RWPE2 (cell line): ENCODE measurements around the gene TMEM135.
"Not testable (repeated sequence)": the region's sequence is repeated elsewhere in the genome, so short reads cannot be mapped to it uniquely, and the experiment has no call there.

Experiments
- ATAC-seq: fragments of 200-7000 bp; cut with Tn5 transposase; 3 replicates; pipeline ENCODE4 v1.9.1; 2021; ENCODE audit warnings: low read depth
- DNase-seq: peaks from one replicate; pipeline ENCODE4 v3.0.0-alpha.2; 2020; ENCODE audit warnings: low spot score
- H3K27ac ChIP-seq: fragments of 450-650 bp; 2 replicates; pipeline ENCODE4 v1.5.1; 2017; ENCODE audit warnings: mild to moderate bottlenecking; ENCODE audit not compliant: poor library complexity, severe bottlenecking
- H3K27me3 ChIP-seq: fragments of 250-450 bp; sonication (Bioruptor Pico); 2 replicates; pipeline ENCODE4 v1.5.1; 2021; ENCODE audit warnings: mild to moderate bottlenecking, moderate library complexity; ENCODE audit not compliant: insufficient read depth, poor library complexity, severe bottlenecking
- H3K36me3 ChIP-seq: fragments of 250-450 bp; sonication (Bioruptor Pico); 2 replicates; pipeline ENCODE4 v1.5.1; 2020; ENCODE audit warnings: low read depth, mild to moderate bottlenecking, moderate library complexity
- H3K4me1 ChIP-seq: fragments of 250-450 bp; sonication (Bioruptor Pico); 2 replicates; pipeline ENCODE4 v1.5.1; 2021; ENCODE audit warnings: mild to moderate bottlenecking, moderate library complexity; ENCODE audit not compliant: insufficient read depth, poor library complexity, severe bottlenecking
- H3K4me3 ChIP-seq: fragments of 250-450 bp; sonication (Bioruptor Pico); 2 replicates; pipeline ENCODE4 v1.5.1; 2021; ENCODE audit warnings: mild to moderate bottlenecking, moderate library complexity; ENCODE audit not compliant: severe bottlenecking
- H3K9me3 ChIP-seq: fragments of 250-450 bp; sonication (Bioruptor Pico); 2 replicates; pipeline ENCODE4 v1.5.1; 2021; ENCODE audit warnings: mild to moderate bottlenecking, moderate library complexity; ENCODE audit not compliant: severe bottlenecking
- TF ChIP-seq, protein P1 (sequence below): fragments of 450-650 bp; IDR thresholded peaks from one replicate; pipeline ENCODE4 v1.5.1; 2017; ENCODE audit warnings: mild to moderate bottlenecking, moderate library complexity; ENCODE audit not compliant: poor library complexity, severe bottlenecking

The TMEM135 gene

DNA sequence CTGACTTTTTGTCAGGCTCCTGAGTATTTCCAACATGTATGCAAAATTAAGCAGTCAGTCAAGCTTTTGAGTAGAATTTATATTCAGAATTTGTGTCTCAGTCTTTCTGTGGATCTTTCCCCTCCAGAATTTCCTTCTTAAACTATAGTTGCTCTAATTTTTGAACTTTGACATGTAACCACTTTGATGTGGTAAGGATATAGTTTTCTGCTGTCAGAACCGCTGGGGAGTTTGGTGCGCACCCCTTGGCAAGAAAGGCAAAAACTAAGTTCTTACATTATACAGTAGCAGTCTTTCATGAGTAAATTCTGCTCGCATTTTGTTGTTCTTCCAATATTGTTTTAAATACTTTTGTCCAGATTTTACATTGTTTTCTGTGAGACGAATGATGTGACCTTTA is 105.9 kb downstream of the TMEM135 start:
- Histone ChIP-seq H3K4me3 (no peak overlapping the region), H3K36me3 (no peaks in the 10 kb centered on the region), H3K9me3 (no peaks in the 10 kb centered on the region), H3K27me3 (no peaks in the 10 kb centered on the region), H3K27ac (no peak overlapping the region), H3K4me1 (no peaks in the 10 kb centered on the region)
- ATAC-seq (no peak), DNase-seq (no peak)
- TF ChIP-seq, protein P1, sequence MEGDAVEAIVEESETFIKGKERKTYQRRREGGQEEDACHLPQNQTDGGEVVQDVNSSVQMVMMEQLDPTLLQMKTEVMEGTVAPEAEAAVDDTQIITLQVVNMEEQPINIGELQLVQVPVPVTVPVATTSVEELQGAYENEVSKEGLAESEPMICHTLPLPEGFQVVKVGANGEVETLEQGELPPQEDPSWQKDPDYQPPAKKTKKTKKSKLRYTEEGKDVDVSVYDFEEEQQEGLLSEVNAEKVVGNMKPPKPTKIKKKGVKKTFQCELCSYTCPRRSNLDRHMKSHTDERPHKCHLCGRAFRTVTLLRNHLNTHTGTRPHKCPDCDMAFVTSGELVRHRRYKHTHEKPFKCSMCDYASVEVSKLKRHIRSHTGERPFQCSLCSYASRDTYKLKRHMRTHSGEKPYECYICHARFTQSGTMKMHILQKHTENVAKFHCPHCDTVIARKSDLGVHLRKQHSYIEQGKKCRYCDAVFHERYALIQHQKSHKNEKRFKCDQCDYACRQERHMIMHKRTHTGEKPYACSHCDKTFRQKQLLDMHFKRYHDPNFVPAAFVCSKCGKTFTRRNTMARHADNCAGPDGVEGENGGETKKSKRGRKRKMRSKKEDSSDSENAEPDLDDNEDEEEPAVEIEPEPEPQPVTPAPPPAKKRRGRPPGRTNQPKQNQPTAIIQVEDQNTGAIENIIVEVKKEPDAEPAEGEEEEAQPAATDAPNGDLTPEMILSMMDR, result no peak

DNA sequence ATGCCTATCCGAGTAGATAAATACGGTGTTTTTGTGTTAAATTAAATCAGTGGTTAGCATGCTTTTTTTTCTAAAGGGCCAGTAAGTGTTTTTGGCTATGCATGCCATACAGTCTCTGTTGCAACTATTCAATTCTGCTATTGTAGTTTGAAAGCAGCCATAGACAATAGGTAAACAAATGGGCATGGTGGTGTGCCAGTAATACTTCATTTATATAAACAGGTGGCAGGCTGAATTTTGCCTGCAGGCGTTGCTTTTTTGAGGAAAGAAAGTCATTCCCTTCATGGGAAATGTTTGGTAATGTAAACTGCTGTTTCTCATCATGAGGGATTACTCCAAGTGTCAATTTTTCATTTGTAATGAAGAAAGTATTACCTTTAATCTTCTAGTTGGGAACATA is 106.5 kb downstream of the TMEM135 start:
- DNase-seq (no peak), ATAC-seq (no peak)
- Histone ChIP-seq H3K9me3 (no peaks in the 10 kb centered on the region), H3K27me3 (no peaks in the 10 kb centered on the region), H3K4me1 (no peaks in the 10 kb centered on the region), H3K36me3 (no peaks in the 10 kb centered on the region), H3K4me3 (no peak overlapping the region), H3K27ac (no peak overlapping the region)
- TF ChIP-seq, protein P1, result no peak

DNA sequence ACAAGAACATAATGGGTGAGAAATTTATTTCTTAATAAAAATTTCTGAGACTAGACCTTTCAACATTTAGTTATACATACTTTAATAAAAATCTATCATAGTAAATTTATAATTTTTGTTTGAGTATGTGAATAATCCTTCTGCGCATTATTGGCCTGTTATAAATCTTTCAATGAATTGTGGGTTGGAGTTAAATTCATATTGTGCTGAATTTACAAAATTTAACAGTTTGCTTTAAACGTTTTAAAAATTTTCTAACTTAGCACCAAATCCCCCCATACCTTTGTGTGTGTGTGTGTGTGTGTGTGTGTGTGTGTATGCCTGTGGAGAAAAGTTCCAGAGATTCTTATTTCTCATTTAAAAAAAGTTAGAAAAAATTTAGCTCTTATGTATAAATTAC is 111.0 kb downstream of the TMEM135 start:
- Histone ChIP-seq H3K36me3 (no peaks in the 10 kb centered on the region), H3K9me3 (no peaks in the 10 kb centered on the region), H3K4me3 (no peak overlapping the region), H3K27me3 (no peaks in the 10 kb centered on the region), H3K27ac (no peak overlapping the region), H3K4me1 (no peaks in the 10 kb centered on the region)
- no peak for DNase-seq
- no peak for ATAC-seq
- TF ChIP-seq, protein P1, result no peak

DNA sequence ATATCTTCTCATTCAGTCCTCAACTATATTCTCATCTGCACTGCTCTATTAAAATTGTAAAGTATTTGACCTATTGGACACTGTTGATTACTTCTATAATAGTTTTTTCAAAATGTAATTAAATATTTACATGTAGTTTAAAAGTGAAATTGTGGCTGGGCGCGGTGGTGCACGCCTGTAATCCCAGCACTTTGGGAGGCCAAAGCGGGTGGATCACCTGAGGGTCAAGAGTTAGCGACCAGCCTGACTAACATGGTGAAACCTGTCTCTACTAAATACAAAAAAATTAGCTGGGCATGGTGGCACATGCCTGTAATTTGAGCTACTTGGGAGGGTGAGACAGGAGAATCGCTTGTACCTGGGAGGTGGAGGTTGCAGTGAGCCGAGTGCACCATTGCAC is 112.0 kb downstream of the TMEM135 start:
- not testable (repeated sequence) for DNase-seq, H3K4me3 ChIP-seq, H3K27ac ChIP-seq, H3K9me3 ChIP-seq, H3K27me3 ChIP-seq, H3K36me3 ChIP-seq, ATAC-seq, H3K4me1 ChIP-seq

DNA sequence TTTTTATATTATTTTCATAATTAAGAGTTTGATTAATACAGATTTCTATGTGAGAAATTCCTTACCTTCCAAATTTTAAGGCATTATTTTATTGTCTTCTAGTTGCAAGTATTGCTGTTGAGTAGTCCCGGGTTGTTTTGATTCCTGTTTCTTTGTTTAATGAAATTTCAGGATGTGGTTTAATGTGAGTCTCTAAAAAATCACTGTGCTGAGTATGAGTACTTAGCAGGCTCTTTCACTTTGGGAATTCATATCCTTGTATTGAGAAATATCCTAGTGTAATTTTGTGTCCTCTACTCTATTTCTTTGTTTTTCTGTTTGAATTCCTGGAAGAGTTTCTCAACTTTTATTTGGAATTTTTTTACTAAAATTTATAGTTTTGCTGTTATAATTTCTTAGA is 113.2 kb downstream of the TMEM135 start:
- TF ChIP-seq, protein P1, result no peak
- no peak for DNase-seq
- no peak overlapping the region for H3K4me3 ChIP-seq
- no peak overlapping the region for H3K27ac ChIP-seq
- H3K36me3 ChIP-seq, result no peaks in the 10 kb centered on the region
- ATAC-seq, result no peak
- no peaks in the 10 kb centered on the region for H3K27me3 ChIP-seq
- H3K4me1 ChIP-seq, result no peaks in the 10 kb centered on the region
- no peaks in the 10 kb centered on the region for H3K9me3 ChIP-seq
